GM18858 (cell line): ENCODE measurements around the gene TXNIP.

Experiments used
- ATAC-seq: cut with Tn5 transposase; IDR thresholded peaks from one replicate; pipeline ENCODE4 v1.9.1; 2021; ENCODE audit not compliant: unreplicated experiment

The TXNIP gene

GRCh38 chr1:145946477-145946986 lies 49.8 kb downstream of the TXNIP start:
- no peak for ATAC-seq

DNA sequence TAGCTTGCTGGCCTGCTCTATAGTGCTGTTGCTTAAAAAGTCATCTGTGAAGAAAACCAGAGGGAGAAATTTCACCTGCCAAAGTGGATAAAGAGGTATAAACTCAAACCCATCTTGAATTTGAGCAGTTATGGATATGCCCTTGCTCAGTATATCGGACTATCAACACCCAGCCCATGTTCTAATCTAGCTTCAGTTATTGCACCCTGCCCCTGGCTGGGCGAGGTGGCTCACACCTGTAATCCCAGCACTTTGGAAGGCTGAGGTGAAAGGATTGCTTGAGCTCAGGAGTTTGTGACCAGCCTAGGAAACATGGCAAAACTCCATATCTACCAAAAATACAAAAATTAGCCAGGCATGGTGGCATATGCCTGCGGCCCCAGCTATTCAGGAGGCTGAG lies 51.8 kb downstream of the TXNIP start:
- no peak for ATAC-seq

- ATAC-seq, result no peak
Observed at GRCh38 chr1:145942871-145943270, 53.5 kb downstream of the TXNIP start.
